MCF 10A (cell line): ENCODE data around the gene FREY1. TPM values are rescaled to one million over a fixed set of nuclear protein-coding genes. Genes with fewer than 3 reads are reported as not detected.

Experiments
- BruUV-seq: library from RNA; stranded (reverse); fragments of 400-500 nt; replicated peaks from 2 replicates; lab custom pipeline; 2021; lab: Mats Ljungman, UMichigan
- CTCF ChIA-PET: fragments of 300-600 bp; sonication (Branson Sonifier 250); formaldehyde crosslinking; extraction: SDS; loops from one replicate; lab custom pipeline; 2021; ENCODE audit warnings: antibody characterized with exemption, inconsistent platforms; lab: Yijun Ruan, JAX
- POLR2A ChIA-PET: fragments of 300-600, 350-650 bp; sonication (Branson Sonifier 250); formaldehyde crosslinking; extraction: SDS; loops from one replicate; lab custom pipeline; 2020; ENCODE audit warnings: antibody characterized with exemption, inconsistent platforms; lab: Yijun Ruan, JAX
- DNase-seq: peaks from one replicate; pipeline ENCODE4 v3.0.0-alpha.2; 2018; ENCODE audit not compliant: unreplicated experiment
- H3K27ac Mint-ChIP-seq: one replicate; pipeline ENCODE4 v1.8.0; 2022; ENCODE audit warnings: mild to moderate bottlenecking, low read depth, mixed read lengths; ENCODE audit not compliant: unreplicated experiment
- H3K27me3 Mint-ChIP-seq: one replicate; pipeline ENCODE4 v1.8.0; 2022; ENCODE audit warnings: mixed read lengths; ENCODE audit not compliant: insufficient read depth, unreplicated experiment
- H3K36me3 Mint-ChIP-seq: one replicate; pipeline ENCODE4 v1.8.0; 2022; ENCODE audit warnings: mild to moderate bottlenecking, moderate library complexity, mixed read lengths; ENCODE audit not compliant: insufficient read depth, unreplicated experiment
- H3K4me1 Mint-ChIP-seq: one replicate; pipeline ENCODE4 v1.8.0; 2022; ENCODE audit warnings: mixed read lengths; ENCODE audit not compliant: insufficient read depth, unreplicated experiment
- H3K4me3 Mint-ChIP-seq: one replicate; pipeline ENCODE4 v1.8.0; 2022; ENCODE audit warnings: mild to moderate bottlenecking, moderate library complexity, mixed read lengths; ENCODE audit not compliant: unreplicated experiment
- H3K9me3 Mint-ChIP-seq: one replicate; pipeline ENCODE4 v1.8.0; 2022; ENCODE audit warnings: mixed read lengths; ENCODE audit not compliant: unreplicated experiment
- CTCF ChIP-seq: fragments of 200-600 bp; IDR thresholded peaks from one replicate; pipeline ENCODE4 v1.8.0; 2022; ENCODE audit warnings: antibody characterized with exemption, mild to moderate bottlenecking; ENCODE audit not compliant: unreplicated experiment
- intact Hi-C: fragments of 100-400 bp; cut with micrococcal nuclease; formaldehyde crosslinking; loops from 2 replicates; pipeline ENCODE4 v1.14.1; 2022
- total RNA-seq: library from RNA; stranded (reverse); gene quantifications from 2 replicates; pipeline ENCODE4 v1.2.3, GENCODE V29; 2022

The FREY1 gene
- total RNA-seq, 1 experiment from 2014 or later, result 1.3 TPM

- no peak for TF ChIP-seq CTCF
- Mint-ChIP-seq H3K27ac (no peak overlapping the region), H3K36me3 (peaks cover 59% of the 10 kb centered on the region), H3K27me3 (no peaks in the 10 kb centered on the region), H3K4me3 (no peak overlapping the region), H3K9me3 (no peaks in the 10 kb centered on the region), H3K4me1 (no peaks in the 10 kb centered on the region)
- intact Hi-C loops, result no loop called here
- no TSS peak for BruUV-seq
- no peak for DNase-seq
- CTCF ChIA-PET, result no interaction called here
- POLR2A ChIA-PET, result no interaction called here
These were observed 30.8 kb upstream of the FREY1 start for GRCh38 chr11:45937916-45938315.

DNA sequence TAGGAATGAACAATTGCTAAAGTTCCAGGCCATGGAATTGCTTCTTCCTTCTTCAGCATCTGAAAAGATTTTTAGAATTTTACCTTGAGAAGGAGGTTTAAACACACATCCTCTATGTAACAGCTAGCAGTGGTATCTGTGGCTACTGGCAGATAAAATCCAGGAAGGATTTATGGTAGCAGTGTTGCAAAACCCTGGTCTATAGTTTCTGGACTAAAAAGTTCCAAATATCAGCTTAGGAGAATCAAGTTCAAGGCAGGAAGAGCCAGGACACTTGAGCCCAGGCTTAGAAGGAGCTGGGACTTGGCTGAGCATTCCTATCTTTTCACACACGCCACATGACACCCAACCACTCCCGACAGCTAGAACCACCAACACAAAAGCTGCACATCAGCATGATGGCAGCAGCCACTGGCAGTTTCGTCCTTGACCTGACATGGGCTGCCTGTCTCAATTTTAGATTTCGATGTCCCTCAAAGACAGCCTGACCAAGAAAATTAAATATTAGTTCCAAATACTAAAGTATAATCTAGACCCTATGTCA is 29.5 kb upstream of the FREY1 start:
- H3K4me3 Mint-ChIP-seq, result no peak overlapping the region
- DNase-seq, result no peak
- H3K27ac Mint-ChIP-seq, result no peak overlapping the region
- ChIA-PET POLR2A (interaction anchor here (1.1 to 1.5 kb wide), 2 partner anchors 15 to 19 kb away, joined by 3 to 6 read pairs; partner anchors contain the start of gene PEX16), CTCF (interaction anchor here (0.5 to 2.7 kb wide), 3 partner anchors 29 to 190 kb away, joined by 3 to 11 read pairs (median 3); no protein-coding TSS in a partner anchor)
- no peak for TF ChIP-seq CTCF
- no TSS peak for BruUV-seq
- H3K36me3 Mint-ChIP-seq, result peaks cover 61% of the 10 kb centered on the region
- H3K27me3 Mint-ChIP-seq, result no peaks in the 10 kb centered on the region
- H3K4me1 Mint-ChIP-seq, result peaks cover 3% of the 10 kb centered on the region
- intact Hi-C loops, result no loop called here
- H3K9me3 Mint-ChIP-seq, result no peaks in the 10 kb centered on the region

DNA sequence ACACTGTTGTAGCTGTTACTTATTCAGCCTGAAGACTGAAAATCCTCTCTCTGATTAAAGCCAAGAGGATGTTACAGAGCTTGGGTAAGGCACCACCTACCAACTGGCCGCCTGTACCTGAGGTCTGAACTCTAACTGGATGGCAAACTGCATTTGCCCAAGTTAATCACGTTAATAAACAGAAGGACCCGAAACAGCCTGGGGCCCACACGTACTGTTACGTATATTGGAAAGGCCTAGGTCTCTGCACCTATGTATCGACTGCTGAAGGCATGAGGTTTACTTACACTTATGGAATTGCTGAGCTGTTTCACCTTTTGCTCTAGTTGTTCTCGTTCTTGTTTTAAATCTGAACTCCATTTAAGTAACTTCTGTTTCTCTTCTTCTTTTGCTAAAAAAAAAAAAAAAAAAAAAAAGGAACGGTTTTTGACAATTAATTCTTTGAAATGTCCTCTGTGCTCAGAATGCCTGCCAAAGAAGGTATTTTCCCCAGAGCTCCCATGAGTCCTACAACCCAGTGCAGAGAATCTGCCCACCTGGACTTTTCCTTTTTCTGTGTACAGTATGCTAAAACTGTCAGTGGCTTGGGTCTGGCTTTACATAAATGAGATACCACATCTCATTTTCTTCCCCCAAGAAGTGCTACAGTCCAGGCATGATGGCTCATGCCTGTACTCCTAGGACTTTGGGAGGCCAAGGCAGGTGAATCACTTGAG is 28.4 kb upstream of the FREY1 start:
- CTCF ChIA-PET, result interaction anchor here (0.6 to 2.7 kb wide), 3 partner anchors 10 to 561 kb away, joined by 3 to 11 read pairs (median 3); no protein-coding TSS in a partner anchor
- peaks cover 62% of the 10 kb centered on the region for H3K36me3 Mint-ChIP-seq
- H3K27ac Mint-ChIP-seq, result no peak overlapping the region
- intact Hi-C loops, result no loop called here
- H3K9me3 Mint-ChIP-seq, result no peaks in the 10 kb centered on the region
- POLR2A ChIA-PET, result interaction anchor here (0.6 to 1.5 kb wide), 3 partner anchors 14 to 244 kb away, joined by 3 to 6 read pairs (median 3); partner anchors contain the start of gene PEX16
- H3K4me3 Mint-ChIP-seq, result no peak overlapping the region
- no peak for DNase-seq
- no peak for TF ChIP-seq CTCF
- no TSS peak for BruUV-seq
- H3K4me1 Mint-ChIP-seq, result peaks cover 14% of the 10 kb centered on the region
- H3K27me3 Mint-ChIP-seq, result no peaks in the 10 kb centered on the region

DNA sequence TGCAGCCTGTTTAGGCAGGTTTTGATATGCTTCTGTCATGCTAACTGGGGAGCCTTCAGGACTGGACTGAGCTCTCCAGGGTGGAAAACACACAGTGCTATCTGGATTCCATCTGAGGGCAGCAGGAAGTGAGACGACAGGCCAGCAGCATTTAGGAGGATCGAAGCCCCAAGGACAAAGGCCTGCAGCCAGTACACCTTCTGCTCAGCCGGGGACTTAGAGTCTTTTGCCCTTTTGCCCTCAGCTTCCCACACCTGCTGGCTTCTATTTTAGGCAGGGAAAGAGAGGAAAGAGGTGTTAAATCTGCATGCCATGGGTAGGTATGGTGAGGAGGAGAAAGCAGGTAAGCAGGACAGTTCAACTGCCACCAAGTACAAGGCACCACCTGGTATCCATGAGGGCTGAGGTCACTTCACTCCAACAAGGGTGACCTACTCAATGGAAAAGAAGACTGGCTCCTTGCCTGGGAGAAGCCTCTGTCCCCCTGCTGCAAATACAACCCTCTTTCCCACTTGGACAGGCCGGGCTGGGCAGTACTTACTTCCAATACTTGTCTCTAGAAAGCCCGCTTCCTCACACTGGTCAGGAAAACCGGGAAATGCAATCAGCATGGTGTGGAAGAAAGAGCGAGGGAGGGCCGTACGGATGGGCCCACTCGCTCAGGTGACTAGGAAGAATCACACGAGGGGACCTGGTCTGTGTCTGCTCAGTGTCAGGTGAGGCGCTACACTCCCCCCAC is 27.7 kb upstream of the FREY1 start:
- no peaks in the 10 kb centered on the region for H3K9me3 Mint-ChIP-seq
- CTCF ChIA-PET, result interaction anchor here (0.7 to 2.7 kb wide), 2 partner anchors 30 to 62 kb away, joined by 3 to 11 read pairs; no protein-coding TSS in a partner anchor
- no TSS peak for BruUV-seq
- POLR2A ChIA-PET, result no interaction called here
- no peak overlapping the region for H3K4me3 Mint-ChIP-seq
- intact Hi-C loops, result no loop called here
- peaks cover 67% of the 10 kb centered on the region for H3K36me3 Mint-ChIP-seq
- H3K4me1 Mint-ChIP-seq, result peaks cover 21% of the 10 kb centered on the region
- H3K27me3 Mint-ChIP-seq, result no peaks in the 10 kb centered on the region
- H3K27ac Mint-ChIP-seq, result no peak overlapping the region
- TF ChIP-seq CTCF, result no peak
- DNase-seq, result no peak
